HL-60 (cell line): Measurements from ENCODE around the gene OSTF1.

Experiments used
- POLR2AphosphoS5 ChIP-seq: IDR thresholded peaks from 2 replicates; pipeline ENCODE4 v1.6.1; 2012; ENCODE audit warnings: low read depth
- TF ChIP-seq, protein P1 (sequence below): IDR thresholded peaks from one replicate; pipeline ENCODE4 v1.5.1; 2011; ENCODE audit warnings: low read length, control low read depth, inconsistent platforms; ENCODE audit not compliant: insufficient read depth

DNA sequence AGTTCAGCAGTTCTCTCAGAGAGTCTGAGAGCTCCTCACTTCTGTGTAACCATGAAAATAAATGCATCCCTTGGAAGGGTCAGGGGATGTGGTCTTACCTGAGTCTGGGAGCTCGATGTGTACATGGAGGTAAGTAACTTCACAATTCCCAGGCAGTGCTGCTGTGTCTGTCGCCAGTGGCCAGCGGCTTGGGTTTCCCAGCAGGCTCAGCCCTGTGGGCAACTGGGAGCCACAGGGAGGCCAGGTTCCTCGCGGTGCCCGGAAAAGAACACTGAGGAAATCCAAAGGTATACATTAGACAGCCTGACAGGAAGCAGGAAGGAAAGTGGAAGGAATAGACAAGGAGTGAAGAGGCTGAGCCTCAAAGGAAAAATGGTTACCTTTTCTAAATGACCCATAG is 62.2 kb downstream of the OSTF1 start:
- TF ChIP-seq, protein P1, sequence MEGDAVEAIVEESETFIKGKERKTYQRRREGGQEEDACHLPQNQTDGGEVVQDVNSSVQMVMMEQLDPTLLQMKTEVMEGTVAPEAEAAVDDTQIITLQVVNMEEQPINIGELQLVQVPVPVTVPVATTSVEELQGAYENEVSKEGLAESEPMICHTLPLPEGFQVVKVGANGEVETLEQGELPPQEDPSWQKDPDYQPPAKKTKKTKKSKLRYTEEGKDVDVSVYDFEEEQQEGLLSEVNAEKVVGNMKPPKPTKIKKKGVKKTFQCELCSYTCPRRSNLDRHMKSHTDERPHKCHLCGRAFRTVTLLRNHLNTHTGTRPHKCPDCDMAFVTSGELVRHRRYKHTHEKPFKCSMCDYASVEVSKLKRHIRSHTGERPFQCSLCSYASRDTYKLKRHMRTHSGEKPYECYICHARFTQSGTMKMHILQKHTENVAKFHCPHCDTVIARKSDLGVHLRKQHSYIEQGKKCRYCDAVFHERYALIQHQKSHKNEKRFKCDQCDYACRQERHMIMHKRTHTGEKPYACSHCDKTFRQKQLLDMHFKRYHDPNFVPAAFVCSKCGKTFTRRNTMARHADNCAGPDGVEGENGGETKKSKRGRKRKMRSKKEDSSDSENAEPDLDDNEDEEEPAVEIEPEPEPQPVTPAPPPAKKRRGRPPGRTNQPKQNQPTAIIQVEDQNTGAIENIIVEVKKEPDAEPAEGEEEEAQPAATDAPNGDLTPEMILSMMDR = no peak
- TF ChIP-seq POLR2AphosphoS5 = no peak; the same call in 1 of the 2 replicates
